Measurements from ENCODE around the gene SEL1L2. TPM values are rescaled to one million over a fixed set of nuclear protein-coding genes. Genes with fewer than 3 reads are reported as not detected.

SEL1L2 gene
- total RNA-seq, 1 donor from 2014 or later = not detected

- no peak for DNase-seq (ENCODE audit: low spot score)
- intact Hi-C loops (cut with DNase I) = no loop called here
- ATAC-seq = no peak
Observed at GRCh38 chr20:13936781-13937576, 53.4 kb downstream of the SEL1L2 start.

GRCh38 chr20:13934992-13935894, 55.2 kb downstream of the SEL1L2 start:
- ATAC-seq (peak; percentile 91), DNase-seq (ENCODE audit: low spot score) (no peak)
- intact Hi-C loops (cut with DNase I) = no loop called here

- DNase-seq (ENCODE audit: low spot score) (no peak), ATAC-seq (no peak)
- intact Hi-C loops (cut with DNase I) = no loop called here
Observed at GRCh38 chr20:13930281-13930680, 60.1 kb downstream of the SEL1L2 start.

GRCh38 chr20:13929836-13930235, 60.6 kb downstream of the SEL1L2 start:
- intact Hi-C loops (cut with DNase I) = no loop called here
- DNase-seq (ENCODE audit: low spot score) = no peak
- no peak for ATAC-seq

GRCh38 chr20:13928901-13929300, 61.5 kb downstream of the SEL1L2 start:
- intact Hi-C loops (cut with DNase I) = no loop called here
- ATAC-seq (no peak), DNase-seq (ENCODE audit: low spot score) (no peak)

- ATAC-seq (no peak), DNase-seq (ENCODE audit: low spot score) (no peak)
- intact Hi-C loops (cut with DNase I) = no loop called here
Observed at GRCh38 chr20:13927171-13927570, 63.2 kb downstream of the SEL1L2 start.

GRCh38 chr20:13922241-13922640, 68.2 kb downstream of the SEL1L2 start:
- DNase-seq (ENCODE audit: low spot score) (no peak), ATAC-seq (no peak)
- intact Hi-C loops (cut with DNase I) = no loop called here

GRCh38 chr20:13915284-13915683, 75.1 kb downstream of the SEL1L2 start:
- DNase-seq (ENCODE audit: low spot score) (no peak), ATAC-seq (no peak)
- intact Hi-C loops (cut with DNase I) = no loop called here

GRCh38 chr20:13913572-13913971, 76.8 kb downstream of the SEL1L2 start:
- peak; percentile 84 for ATAC-seq
- DNase-seq (ENCODE audit: low spot score) = no peak
- intact Hi-C loops (cut with DNase I) = no loop called here

GRCh38 chr20:13913131-13913530, 77.3 kb downstream of the SEL1L2 start:
- ATAC-seq = no peak
- intact Hi-C loops (cut with DNase I) = no loop called here
- DNase-seq (ENCODE audit: low spot score) = no peak

GRCh38 chr20:13910492-13910891, 79.9 kb downstream of the SEL1L2 start:
- no peak for DNase-seq (ENCODE audit: low spot score)
- intact Hi-C loops (cut with DNase I) = no loop called here
- no peak for ATAC-seq

- DNase-seq (ENCODE audit: low spot score) = no peak
- intact Hi-C loops (cut with DNase I) = no loop called here
- no peak for ATAC-seq
Observed at GRCh38 chr20:13909067-13909466, 81.3 kb downstream of the SEL1L2 start.

GRCh38 chr20:13904766-13905165, 85.6 kb downstream of the SEL1L2 start:
- no peak for ATAC-seq
- intact Hi-C loops (cut with DNase I) = no loop called here

GRCh38 chr20:13900496-13900895, 89.9 kb downstream of the SEL1L2 start:
- intact Hi-C loops (cut with DNase I) = no loop called here
- no peak for DNase-seq (ENCODE audit: low spot score)
- no peak for ATAC-seq

More at GRCh38 chr20:13904766-13905165, 85.6 kb downstream of the SEL1L2 start:
- no peak for DNase-seq (ENCODE audit: low spot score)

GRCh38 chr20:13898012-13898612, 92.3 kb downstream of the SEL1L2 start:
- no peak for DNase-seq (ENCODE audit: low spot score)
- intact Hi-C loops (cut with DNase I) = no loop called here
- no peak for ATAC-seq

- ATAC-seq = no peak
- no peak for DNase-seq (ENCODE audit: low spot score)
- intact Hi-C loops (cut with DNase I) = no loop called here
Observed at GRCh38 chr20:13891575-13891974, 98.8 kb downstream of the SEL1L2 start.

- ATAC-seq = no peak
- DNase-seq (ENCODE audit: low spot score) = no peak
- intact Hi-C loops (cut with DNase I) = no loop called here
Observed at GRCh38 chr20:13884803-13885202, 105.6 kb downstream of the SEL1L2 start.

- ATAC-seq (no peak), DNase-seq (ENCODE audit: low spot score) (no peak)
- intact Hi-C loops (cut with DNase I) = no loop called here
Observed at GRCh38 chr20:13883425-13883824, 107.0 kb downstream of the SEL1L2 start.

- intact Hi-C loops (cut with DNase I) = no loop called here
- no peak for ATAC-seq
Observed at GRCh38 chr20:13878566-13878965, 111.8 kb downstream of the SEL1L2 start.

GRCh38 chr20:13877793-13878192, 112.6 kb downstream of the SEL1L2 start:
- intact Hi-C loops (cut with DNase I) = no loop called here
- ATAC-seq = no peak
- DNase-seq (ENCODE audit: low spot score) = no peak

More at GRCh38 chr20:13878566-13878965, 111.8 kb downstream of the SEL1L2 start:
- no peak for DNase-seq (ENCODE audit: low spot score)

Data from sciatic nerve (tissue), 2 donors.